K562 (cell line): Measurements from ENCODE around the gene PDZD8. TPM values are rescaled to one million over a fixed set of nuclear protein-coding genes. Genes with fewer than 3 reads are reported as not detected.
A peak's percentile ranks its signal among the peaks of the same experiment; 100 is the strongest.

Experiments
- ATAC-seq: fragments of 200-7000 bp; cut with Tn5 transposase; 3 replicates; pipeline ENCODE4 v1.9.1; 2020; ENCODE audit warnings: moderate library complexity
- BruUV-seq: library from RNA; stranded (reverse); fragments of 400-500 nt; replicated peaks from 2 replicates; lab custom pipeline; 2021; lab: Mats Ljungman, UMichigan
- CTCF ChIA-PET: fragments of 300-600 bp; formaldehyde crosslinking; extraction: SDS; loops from one replicate; lab custom pipeline; 2021; ENCODE audit warnings: low intra/inter-chr PET ratio; lab: Yijun Ruan, JAX
- POLR2A ChIA-PET: fragments of 300-600, 350-650 bp; sonication (Branson Sonifier 250); formaldehyde crosslinking; extraction: SDS; loops from one replicate; lab custom pipeline; 2021; ENCODE audit warnings: antibody characterized with exemption, inconsistent platforms; lab: Yijun Ruan, JAX
- DNase-seq, 4 experiments: peaks; one replicate each; pipeline versions ENCODE4 v3.0.0 to v3.0.0-alpha.2; 2011 to 2018; ENCODE audit warnings: low spot score in 3 of 4, mixed read lengths in 3 of 4; ENCODE audit errors: extremely low read depth in 1 of 4
- FAIRE-seq: peaks from 2 replicates; lab custom pipeline; 2011; peaks lifted over from hg19 to GRCh38; lab: Jason Lieb, UNC
- H2AFZ ChIP-seq: 2 replicates; pipeline ENCODE4 v1.6.0; 2011; ENCODE audit warnings: low read depth, low read length, control low read depth, inconsistent platforms
- H3K27ac ChIP-seq: fragments of 200-600 bp; 3 replicates; pipeline ENCODE4 v1.8.0; 2011; ENCODE audit warnings: low read depth, mild to moderate bottlenecking, control low read depth, inconsistent platforms, low read length, moderate library complexity, mixed read lengths; ENCODE audit errors: extremely low read depth
- H3K27me3 ChIP-seq, 2 experiments: fragments of 300-600 bp in 1 of 2; 2 replicates in 1 of 2; 3 replicates in 1 of 2; pipeline versions ENCODE4 v1.6.0 to v1.8.0; 2011; ENCODE audit warnings: inconsistent platforms in 2 of 2, low read length in 2 of 2, mild to moderate bottlenecking in 1 of 2, mixed read lengths in 1 of 2, moderate library complexity in 1 of 2; ENCODE audit not compliant: control insufficient read depth in 2 of 2, insufficient read depth in 2 of 2
- H3K36me3 ChIP-seq: fragments of 300-600 bp; 3 replicates; pipeline ENCODE4 v1.8.0; 2011; ENCODE audit warnings: mild to moderate bottlenecking, low read length, inconsistent platforms; ENCODE audit not compliant: control insufficient read depth, insufficient read depth
- H3K4me1 ChIP-seq, 2 experiments: fragments of 200-600 bp in 1 of 2; replicated peaks in 1 of 2; 2 replicates in 1 of 2; 3 replicates in 1 of 2; pipeline versions ENCODE4 v1.5.1 to v1.8.0; 2011; ENCODE audit warnings: inconsistent platforms in 2 of 2, low read length in 2 of 2, mild to moderate bottlenecking in 1 of 2, mixed read lengths in 1 of 2, moderate library complexity in 1 of 2; ENCODE audit not compliant: control insufficient read depth in 2 of 2, insufficient read depth in 2 of 2
- H3K4me2 ChIP-seq: 2 replicates; pipeline ENCODE4 v1.6.1; 2011; ENCODE audit warnings: low read length, control low read depth, inconsistent platforms, mixed read lengths; ENCODE audit not compliant: insufficient read depth
- H3K4me3 ChIP-seq: fragments of 200-600 bp; sonication (generic), shearing (Covaris generic); 2 replicates; pipeline ENCODE4 v1.5.1; 2016; ENCODE audit warnings: control low read depth, inconsistent platforms
- H3K79me2 ChIP-seq: fragments of 200-600 bp; 3 replicates; pipeline ENCODE4 v1.8.0; 2011; ENCODE audit warnings: low read length, inconsistent platforms; ENCODE audit not compliant: control insufficient read depth, insufficient read depth
- H3K9ac ChIP-seq, 2 experiments: 2 replicates each; pipeline versions ENCODE4 v1.6.0 to v1.6.1; 2011; ENCODE audit warnings: low read depth in 2 of 2, low read length in 2 of 2, control low read depth in 1 of 2, inconsistent platforms in 1 of 2, mild to moderate bottlenecking in 1 of 2, mixed read lengths in 1 of 2; ENCODE audit not compliant: insufficient read depth in 1 of 2
- H3K9me1 ChIP-seq: one replicate; pipeline ENCODE4 v1.6.0; 2011; ENCODE audit warnings: inconsistent platforms, mild to moderate bottlenecking, low read length, moderate library complexity; ENCODE audit not compliant: control insufficient read depth, insufficient read depth
- H3K9me3 ChIP-seq: replicated peaks from 2 replicates; pipeline ENCODE4 v1.5.1; 2011; ENCODE audit warnings: low read depth, low read length, inconsistent platforms; ENCODE audit not compliant: control insufficient read depth, insufficient read depth
- H4K20me1 ChIP-seq: replicated peaks from 2 replicates; pipeline ENCODE4 v1.6.1; 2011; ENCODE audit warnings: low read length, inconsistent platforms, mixed read lengths; ENCODE audit not compliant: control insufficient read depth, insufficient read depth
- ATF6 ChIP-seq: sonication (generic); formaldehyde crosslinking; IDR thresholded peaks from 2 replicates; pipeline ENCODE4 v1.4.0; 2020; ENCODE audit warnings: mild to moderate bottlenecking, missing genetic modification reagents
- PCBP2 ChIP-seq: fragments of 200-400 bp; formaldehyde crosslinking; IDR thresholded peaks from 2 replicates; pipeline ENCODE4 v1.6.1; 2018; ENCODE audit warnings: low read length, low read depth, mild to moderate bottlenecking, moderate library complexity; ENCODE audit not compliant: poor library complexity, severe bottlenecking
- SPI1 ChIP-seq: IDR thresholded peaks from 2 replicates; pipeline ENCODE4 v1.6.1; 2011; ENCODE audit warnings: low read depth, low read length, control low read depth, borderline replicate concordance
- THRB ChIP-seq: fragments of 450-650 bp; formaldehyde crosslinking; conservative IDR thresholded peaks from 2 replicates; pipeline ENCODE4 v1.4.0; 2022; ENCODE audit warnings: mild to moderate bottlenecking, missing genetic modification characterization
- ZNF280B ChIP-seq: fragments of 250-450 bp; sonication (Bioruptor Pico); IDR thresholded peaks from 2 replicates; pipeline ENCODE4 v1.5.1; 2021; ENCODE audit warnings: mild to moderate bottlenecking
- ZNF592 ChIP-seq: fragments of 450-650 bp; IDR thresholded peaks from 2 replicates; pipeline ENCODE4 v1.6.1; 2017; ENCODE audit warnings: antibody characterized with exemption, mild to moderate bottlenecking
- WGBS: fragments of 100-300 bp; shearing (Covaris generic); methylation state at CpG from one replicate; pipeline ENCODE4 v1.1.6; 2016; ENCODE audit warnings: low coverage, mixed read lengths; ENCODE audit not compliant: insufficient coverage; ENCODE audit errors: missing lambda C conversion rate; 5-methylcytosine and 5-hydroxymethylcytosine counted together
- in situ Hi-C: fragments of 300-500 bp; cut with MboI; formaldehyde crosslinking; loops from 4 replicates; pipeline ENCODE4 v1.15.0; 2018; ENCODE audit warnings: inconsistent platforms, mixed read lengths
- intact Hi-C: fragments of 100-400 bp; cut with micrococcal nuclease; formaldehyde crosslinking; loops from 2 replicates; pipeline ENCODE4 v1.14.2; 2022
- polyA plus RNA-seq, 8 experiments: library from polyadenylated mRNA; depleted of rRNA in 4 of 8; stranded (reverse) in 5 of 8; unstranded in 3 of 8; fragments of >200 nt; fragmentation: Nextera tagmentation in 2 of 8; fragmentation: Illumina TruSeq in 1 of 8; extraction: Ambion mirVana in 2 of 8; extraction: Trizol in 1 of 8; gene quantifications; 2 replicates each; pipeline versions ENCODE4 v1.2.1 to v1.2.3, GENCODE V29; 2011 to 2014; ENCODE audit warnings: inconsistent platforms in 1 of 8, missing spikeins in 1 of 8
- total RNA-seq, 7 experiments: library from RNA; depleted of rRNA in 6 of 7; stranded (reverse); fragments of >200 nt in 6 of 7; fragmentation: Illumina TruSeq in 2 of 7; extraction: Trizol in 2 of 7; gene quantifications; 2 replicates each; pipeline versions ENCODE4 v1.2.1 to v1.2.3, GENCODE V29; 2011 to 2021; ENCODE audit warnings: low replicate concordance in 1 of 7

Gene PDZD8
- total and polyA plus RNA-seq, 9 of the 15 experiments (the other 6 are each of a cell fraction or from before 2014, with no cell fraction given) = 5.5 to 53.4 (median 36.8) TPM

GRCh38 chr10:117421985-117422384 lies 46.7 kb upstream of the PDZD8 start:
- DNase-seq (no peak), ATAC-seq (no peak), FAIRE-seq (no peak)
- no TSS peak for BruUV-seq
- Histone ChIP-seq H3K36me3 (no peaks in the 10 kb centered on the region), H3K9me1 (no peaks in the 10 kb centered on the region), H3K9ac (no peak overlapping the region), H4K20me1 (no peaks in the 10 kb centered on the region), H3K79me2 (no peaks in the 10 kb centered on the region), H3K27me3 (no peaks in the 10 kb centered on the region), H3K4me2 (no peak overlapping the region), H3K9me3 (no peaks in the 10 kb centered on the region), H3K4me1 (peaks cover 0 to 3% of the 10 kb centered on the region in 2 experiments; a peak in 3 of 5 replicates), H3K4me3 (no peak overlapping the region), H3K27ac (no peak overlapping the region), H2AFZ (no peak overlapping the region)
- in situ Hi-C loops = no loop called here
- WGBS = 38% methylated on average over 5 of the region's 5 CpGs
- CTCF ChIA-PET = no interaction called here
- no peak for TF ChIP-seq ZNF280B (CRISPR knock-in tag)
- peak; percentile 83; the same call in 1 of the 2 replicates for TF ChIP-seq SPI1
- TF ChIP-seq ATF6 (CRISPR knock-in tag) = no peak
- TF ChIP-seq PCBP2 = no peak
- TF ChIP-seq ZNF592 = no peak
- TF ChIP-seq THRB (CRISPR knock-in tag) = no peak
- POLR2A ChIA-PET = interaction anchor here (1.1 kb wide), 1 partner anchor 14 kb away, joined by 3 read pairs; no protein-coding TSS in a partner anchor
- intact Hi-C loops = no loop called here
